ENCODE measurements around the gene FRZB.

DNA sequence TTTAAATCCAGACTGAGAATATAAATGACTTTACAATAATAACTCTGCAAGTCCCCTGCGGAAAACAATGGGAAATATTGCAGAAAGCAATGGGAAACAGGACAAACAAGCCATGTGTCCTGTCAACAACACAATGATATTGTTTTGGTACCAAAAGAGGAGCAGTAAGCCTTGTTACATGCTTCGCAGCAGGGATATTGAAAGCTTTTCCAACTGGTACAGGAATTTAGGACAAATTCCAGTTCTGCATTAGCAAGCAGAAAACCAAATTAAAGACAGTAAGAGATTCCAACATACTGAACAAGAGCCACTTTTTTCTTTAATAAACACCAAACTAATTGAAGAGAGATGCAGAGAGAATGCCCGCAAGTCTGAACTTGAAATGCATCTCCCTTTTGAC, 30.0 kb downstream of the FRZB start:
- TF ChIP-seq, protein P1, sequence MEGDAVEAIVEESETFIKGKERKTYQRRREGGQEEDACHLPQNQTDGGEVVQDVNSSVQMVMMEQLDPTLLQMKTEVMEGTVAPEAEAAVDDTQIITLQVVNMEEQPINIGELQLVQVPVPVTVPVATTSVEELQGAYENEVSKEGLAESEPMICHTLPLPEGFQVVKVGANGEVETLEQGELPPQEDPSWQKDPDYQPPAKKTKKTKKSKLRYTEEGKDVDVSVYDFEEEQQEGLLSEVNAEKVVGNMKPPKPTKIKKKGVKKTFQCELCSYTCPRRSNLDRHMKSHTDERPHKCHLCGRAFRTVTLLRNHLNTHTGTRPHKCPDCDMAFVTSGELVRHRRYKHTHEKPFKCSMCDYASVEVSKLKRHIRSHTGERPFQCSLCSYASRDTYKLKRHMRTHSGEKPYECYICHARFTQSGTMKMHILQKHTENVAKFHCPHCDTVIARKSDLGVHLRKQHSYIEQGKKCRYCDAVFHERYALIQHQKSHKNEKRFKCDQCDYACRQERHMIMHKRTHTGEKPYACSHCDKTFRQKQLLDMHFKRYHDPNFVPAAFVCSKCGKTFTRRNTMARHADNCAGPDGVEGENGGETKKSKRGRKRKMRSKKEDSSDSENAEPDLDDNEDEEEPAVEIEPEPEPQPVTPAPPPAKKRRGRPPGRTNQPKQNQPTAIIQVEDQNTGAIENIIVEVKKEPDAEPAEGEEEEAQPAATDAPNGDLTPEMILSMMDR (IDR thresholded peaks at IDR 0.05), result no peak
- no peak for TF ChIP-seq POLR2AphosphoS5 (IDR thresholded peaks at IDR 0.05; ENCODE audit: insufficient read depth in 1 of 2, low read depth in 1 of 2)
